22Rv1 (cell line): ENCODE measurements around the gene PLVAP.

Source experiments
- H3K27ac ChIP-seq: fragments of 450-650 bp; 2 replicates; pipeline ENCODE4 v1.5.1; 2017
- CTCF ChIP-seq: fragments of 450-650 bp; IDR thresholded peaks from 2 replicates; pipeline ENCODE4 v1.5.1; 2017; ENCODE audit warnings: mild to moderate bottlenecking
- ZFX ChIP-seq: fragments of 450-650 bp; IDR thresholded peaks from 2 replicates; pipeline ENCODE4 v1.6.1; 2017; ENCODE audit warnings: antibody characterized with exemption, borderline replicate concordance

Gene PLVAP

DNA sequence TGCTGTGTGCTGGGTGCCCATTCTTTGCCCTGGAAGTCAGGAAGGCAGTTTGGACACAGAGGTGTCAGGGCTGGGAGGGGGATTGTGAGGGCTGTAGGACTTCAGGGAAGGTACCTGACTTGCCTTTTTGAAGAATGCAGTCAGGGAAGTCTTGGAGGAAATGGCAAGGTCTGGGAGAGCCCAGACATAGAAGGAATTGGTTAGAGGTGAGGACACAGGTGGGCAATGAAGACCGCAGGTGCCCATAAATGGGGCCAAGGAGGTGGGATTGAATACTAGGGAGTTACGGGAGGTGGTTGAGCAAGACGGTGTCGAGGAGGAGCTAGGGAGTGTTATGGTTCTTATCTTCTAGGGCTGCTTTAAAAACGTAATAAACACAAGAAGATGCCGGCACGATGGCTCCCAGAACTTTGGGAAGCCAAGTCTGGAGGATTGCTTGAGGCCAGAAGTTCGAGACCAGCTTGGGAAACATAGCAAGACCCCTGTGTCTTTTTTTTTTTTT is 69.2 kb downstream of the PLVAP start:
- H3K27ac ChIP-seq: 0 out of 2 replicates have a peak overlapping the region, but pooled peaks have one; percentile 22
- TF ChIP-seq ZFX (no peak), CTCF (no peak)

- H3K27ac ChIP-seq: peak overlapping the region; percentile 97
- TF ChIP-seq ZFX: no peak
- TF ChIP-seq CTCF: no peak
Observed at GRCh38 chr19:17306285-17306714, 70.8 kb downstream of the PLVAP start.

DNA sequence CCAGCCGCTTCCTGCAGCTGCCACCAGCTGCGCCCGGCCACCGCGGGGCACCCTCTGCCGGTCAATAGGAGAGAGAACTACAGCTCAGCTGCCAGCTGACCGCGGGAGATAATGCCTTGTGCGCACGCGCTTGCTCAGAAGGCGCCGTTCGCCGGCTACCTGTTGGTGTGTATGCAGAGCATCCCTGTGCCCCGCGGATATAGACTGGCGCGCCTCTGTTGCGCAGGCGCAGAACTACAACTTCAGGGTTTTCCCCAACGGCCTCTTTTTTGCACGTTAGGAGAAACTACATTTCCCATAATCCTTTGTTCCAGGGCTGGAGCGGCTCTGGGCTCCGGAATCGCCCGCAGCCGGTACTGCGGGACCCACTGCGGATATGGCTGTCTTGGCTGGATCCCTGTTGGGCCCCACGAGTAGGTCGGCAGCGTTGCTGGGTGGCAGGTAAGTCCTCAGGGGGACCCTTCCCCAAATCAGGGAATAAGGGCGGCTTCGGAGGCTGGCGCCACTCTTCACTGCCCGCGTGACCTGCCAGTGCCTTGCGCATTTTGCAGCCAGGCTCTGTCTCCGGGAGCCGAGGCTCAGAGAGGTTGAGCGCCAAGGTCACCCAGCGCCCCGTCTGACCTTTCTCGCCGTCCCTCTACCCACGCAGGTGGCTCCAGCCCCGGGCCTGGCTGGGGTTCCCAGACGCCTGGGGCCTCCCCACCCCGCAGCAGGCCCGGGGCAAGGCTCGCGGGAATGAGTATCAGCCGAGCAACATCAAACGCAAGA is 71.4 kb downstream of the PLVAP start, which contains the start of gene MRPL34:
MRPL34 (plus strand) TSS at position 356 of the 768 bp plus-strand sequence; CDS start at position 377, 21 bp downstream.
- no peak for TF ChIP-seq ZFX
- peak; percentile 95 for TF ChIP-seq CTCF
- peak within 1 kb of the TSS; percentile 97 for H3K27ac ChIP-seq

GRCh38 chr19:17305216-17305516 is 72.0 kb downstream of the PLVAP start:
- no peak for TF ChIP-seq CTCF
- no peak for TF ChIP-seq ZFX
- H3K27ac ChIP-seq: peak overlapping the region; percentile 97

DNA sequence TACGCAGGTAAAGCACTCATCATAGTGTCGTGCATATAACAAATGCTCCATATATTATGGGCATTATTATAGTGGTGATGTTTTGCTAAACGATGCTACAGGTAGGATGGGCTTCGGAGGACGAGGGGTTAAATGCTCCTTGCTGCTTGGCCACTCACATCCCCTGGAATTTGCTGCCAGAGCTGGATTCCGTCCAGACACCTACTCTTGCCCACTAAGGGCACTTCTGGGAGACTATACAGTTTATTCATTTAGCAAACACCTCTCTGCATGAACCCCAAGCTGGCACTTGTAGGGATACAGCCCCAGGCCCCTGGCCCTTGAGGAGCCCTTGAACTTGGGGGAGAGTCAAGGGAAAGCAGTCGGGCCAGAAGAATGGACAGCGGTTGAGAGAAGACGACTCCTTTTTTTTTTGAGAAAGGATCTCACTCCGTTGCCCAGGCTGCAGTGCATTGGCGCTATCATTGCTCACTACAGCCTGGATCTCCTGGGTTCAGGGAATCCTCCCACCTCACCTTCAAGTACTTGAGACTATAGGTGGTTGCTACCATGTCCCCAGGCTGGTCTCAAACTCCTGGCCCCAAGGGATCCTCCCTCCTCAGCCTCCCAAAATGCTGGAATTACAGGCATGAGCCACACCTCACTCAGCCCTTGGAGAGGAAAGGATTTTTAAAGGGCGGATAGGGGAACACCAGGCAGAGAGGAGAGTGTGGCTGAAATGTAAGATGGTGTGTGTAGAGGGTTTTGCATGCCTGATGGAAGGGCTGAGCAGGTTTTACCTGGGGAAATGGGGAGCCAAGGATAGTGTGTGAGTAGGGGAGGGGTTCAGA is 72.5 kb downstream of the PLVAP start:
- TF ChIP-seq ZFX (no peak), CTCF (no peak)
- peak overlapping the region; percentile 97 for H3K27ac ChIP-seq

- no peak for TF ChIP-seq ZFX
- no peak for TF ChIP-seq CTCF
- H3K27ac ChIP-seq: peak overlapping the region; percentile 97; the same call in 1 of the 2 replicates
Observed at GRCh38 chr19:17303940-17304267, 73.2 kb downstream of the PLVAP start.
